GM10266 (cell line): Measurements from ENCODE around the gene IQSEC1.

Experiments used
- DNase-seq: peaks from one replicate; pipeline ENCODE4 v3.0.0; 2012; ENCODE audit errors: extremely low spot score
- CTCF ChIP-seq: IDR thresholded peaks from 2 replicates; pipeline ENCODE4 v1.5.1; 2012; ENCODE audit warnings: mild to moderate bottlenecking, low read depth; ENCODE audit not compliant: control insufficient read depth, insufficient read depth; ENCODE audit errors: missing control alignments

The IQSEC1 gene

GRCh38 chr3:13078163-13078905 lies 5.1 kb upstream of the IQSEC1 start:
- no peak for TF ChIP-seq CTCF
- no peak for DNase-seq

- no peak for DNase-seq
- TF ChIP-seq CTCF = no peak
Measured at GRCh38 chr3:13077431-13078162, 4.4 kb upstream of the IQSEC1 start.

- DNase-seq = no peak
- TF ChIP-seq CTCF = no peak
Measured at GRCh38 chr3:13075986-13076654, 2.9 kb upstream of the IQSEC1 start.

- no peak for TF ChIP-seq CTCF
- DNase-seq = no peak
Measured at GRCh38 chr3:13075318-13075717, 2.1 kb upstream of the IQSEC1 start.

GRCh38 chr3:13074006-13074375 lies 762 bp upstream of the IQSEC1 start:
- no peak for TF ChIP-seq CTCF
- no peak for DNase-seq

- DNase-seq = no peak
- TF ChIP-seq CTCF = no peak
Measured at GRCh38 chr3:13072600-13073325, 466 bp downstream of the IQSEC1 start.

- DNase-seq = peak; percentile 79
Measured at GRCh38 chr3:13072239-13072599, 1.0 kb downstream of the IQSEC1 start.

More at GRCh38 chr3:13072239-13072599, 1.0 kb downstream of the IQSEC1 start:
- no peak for TF ChIP-seq CTCF
